HepG2 (cell line): ENCODE results near the gene USP35. TPM values are rescaled to one million over a fixed set of nuclear protein-coding genes. Genes with fewer than 3 reads are reported as not detected.
A peak's percentile ranks its signal among the peaks of the same experiment; 100 is the strongest.

Source experiments
- ARHGAP35 ChIP-seq: sonication (generic); formaldehyde crosslinking; IDR thresholded peaks from 2 replicates; pipeline ENCODE4 v1.9.0; 2022; ENCODE audit warnings: mild to moderate bottlenecking, inconsistent platforms, moderate library complexity, missing genetic modification reagents, borderline replicate concordance
- ETV5 ChIP-seq: IDR thresholded peaks from 2 replicates; pipeline ENCODE4 v1.6.1; 2018; ENCODE audit warnings: missing biosample characterization, missing genetic modification reagents, inconsistent platforms, borderline replicate concordance
- GPBP1L1 ChIP-seq: sonication (generic); formaldehyde crosslinking; IDR thresholded peaks from 2 replicates; pipeline ENCODE4 v1.5.0; 2020; ENCODE audit warnings: mild to moderate bottlenecking, missing genetic modification reagents
- HDAC2 ChIP-seq: sonication (generic); formaldehyde crosslinking; IDR thresholded peaks from 2 replicates; pipeline ENCODE4 v1.4.0; 2020; ENCODE audit warnings: missing genetic modification reagents
- HINFP ChIP-seq: sonication (generic); formaldehyde crosslinking; IDR thresholded peaks from 2 replicates; pipeline ENCODE4 v1.4.0; 2020; ENCODE audit warnings: low read depth, mild to moderate bottlenecking, missing genetic modification reagents
- HNRNPK ChIP-seq: fragments of 200-400 bp; formaldehyde crosslinking; IDR thresholded peaks from 2 replicates; pipeline ENCODE4 v1.6.1; 2018; ENCODE audit warnings: low read length, low read depth, moderate library complexity, mild to moderate bottlenecking; ENCODE audit not compliant: poor library complexity, severe bottlenecking
- HNRNPLL ChIP-seq: fragments of 200-400 bp; formaldehyde crosslinking; IDR thresholded peaks from 2 replicates; pipeline ENCODE4 v1.6.1; 2017; ENCODE audit warnings: mild to moderate bottlenecking, low read depth, low read length; ENCODE audit not compliant: poor library complexity, severe bottlenecking
- MXD3 ChIP-seq: IDR thresholded peaks from 2 replicates; pipeline ENCODE4 v1.6.1; 2016; ENCODE audit warnings: mild to moderate bottlenecking, missing biosample characterization, missing genetic modification reagents
- NFE2L1 ChIP-seq: sonication (generic); formaldehyde crosslinking; IDR thresholded peaks from 2 replicates; pipeline ENCODE4 v1.4.0; 2020; ENCODE audit warnings: missing genetic modification reagents, mild to moderate bottlenecking, borderline replicate concordance
- PBX2 ChIP-seq: IDR thresholded peaks from 2 replicates; pipeline ENCODE4 v1.6.1; 2016; ENCODE audit warnings: control low read depth
- PCBP2 ChIP-seq: fragments of 200-400 bp; formaldehyde crosslinking; optimal IDR thresholded peaks from 2 replicates; pipeline ENCODE3; 2018; ENCODE audit warnings: low read length, low read depth; ENCODE audit not compliant: poor library complexity, severe bottlenecking
- SP4 ChIP-seq: sonication (generic); formaldehyde crosslinking; IDR thresholded peaks from 2 replicates; pipeline ENCODE4 v1.8.1; 2023; ENCODE audit warnings: mild to moderate bottlenecking, missing genetic modification reagents
- ZBTB3 ChIP-seq: sonication (generic); formaldehyde crosslinking; IDR thresholded peaks from 2 replicates; pipeline ENCODE4 v1.4.0; 2020; ENCODE audit warnings: low read depth, mild to moderate bottlenecking, moderate library complexity, missing genetic modification reagents, borderline replicate concordance
- ZFP41 ChIP-seq: sonication (generic); formaldehyde crosslinking; IDR thresholded peaks from 2 replicates; pipeline ENCODE4 v1.4.0; 2020; ENCODE audit warnings: mild to moderate bottlenecking, missing genetic modification reagents, borderline replicate concordance
- ZNF317 ChIP-seq: sonication (generic); formaldehyde crosslinking; IDR thresholded peaks from 2 replicates; pipeline ENCODE4 v1.5.0; 2020; ENCODE audit warnings: mild to moderate bottlenecking, missing genetic modification reagents
- ZNF510 ChIP-seq: sonication (generic); formaldehyde crosslinking; IDR thresholded peaks from 2 replicates; pipeline ENCODE4 v1.4.0; 2020; ENCODE audit warnings: low read depth, mild to moderate bottlenecking, missing genetic modification reagents
- ZNF543 ChIP-seq: sonication (generic); formaldehyde crosslinking; IDR thresholded peaks from 2 replicates; pipeline ENCODE4 v1.4.0; 2020; ENCODE audit warnings: mild to moderate bottlenecking, missing genetic modification reagents
- ZNF564 ChIP-seq: sonication (generic); formaldehyde crosslinking; IDR thresholded peaks from 2 replicates; pipeline ENCODE4 v1.8.1; 2023; ENCODE audit warnings: mild to moderate bottlenecking, missing genetic modification reagents
- ZNF580 ChIP-seq: IDR thresholded peaks from 2 replicates; pipeline ENCODE4 v1.6.1; 2016; ENCODE audit warnings: low read depth, borderline replicate concordance
- ZNF781 ChIP-seq: sonication (generic); formaldehyde crosslinking; IDR thresholded peaks from 2 replicates; pipeline ENCODE4 v1.5.1; 2020; ENCODE audit warnings: borderline replicate concordance, mild to moderate bottlenecking, missing genetic modification reagents; ENCODE audit errors: not compliant biosample characterization
- ZNF891 ChIP-seq: sonication (generic); formaldehyde crosslinking; IDR thresholded peaks from 2 replicates; pipeline ENCODE4 v1.5.0; 2020; ENCODE audit warnings: mild to moderate bottlenecking, missing genetic modification reagents
- ZSCAN29 ChIP-seq: sonication (generic); formaldehyde crosslinking; conservative IDR thresholded peaks from 2 replicates; pipeline ENCODE4 v1.4.0; 2020; ENCODE audit warnings: mild to moderate bottlenecking, missing genetic modification reagents
- ZZZ3 ChIP-seq: sonication (generic); formaldehyde crosslinking; IDR thresholded peaks from 2 replicates; pipeline ENCODE4 v1.4.0; 2020; ENCODE audit warnings: missing genetic modification reagents, mild to moderate bottlenecking, borderline replicate concordance
- polyA plus RNA-seq, 8 experiments: library from polyadenylated mRNA; depleted of rRNA in 3 of 8; stranded (reverse) in 7 of 8; unstranded in 1 of 8; fragments of >200 nt; fragmentation: Illumina TruSeq in 4 of 8; extraction: Trizol in 4 of 8; gene quantifications; 2 replicates each; pipeline versions ENCODE4 v1.2.1 to v1.2.3, GENCODE V29; 2011 to 2016; ENCODE audit warnings: low read depth in 4 of 8, missing spikeins in 1 of 8, mixed read lengths in 1 of 8; ENCODE audit not compliant: insufficient read depth in 1 of 8
- total RNA-seq, 5 experiments: library from RNA; depleted of rRNA; stranded (reverse); fragments of >200 nt; fragmentation: Illumina TruSeq; extraction: Trizol; gene quantifications; 2 replicates each; pipeline ENCODE4 v1.2.3, GENCODE V29; 2016; ENCODE audit warnings: low read depth in 1 of 5

Gene USP35
- total and polyA plus RNA-seq, 2 of the 13 experiments (the other 11 are each of a cell fraction or from before 2014, with no cell fraction given): 4.6 to 7.7 TPM

- no peak; the same call in none of the 2 replicates for TF ChIP-seq HINFP (CRISPR knock-in tag)
- TF ChIP-seq ZZZ3 (CRISPR knock-in tag): peak; percentile 69
- peak; percentile 81; the same call in 1 of the 2 replicates for TF ChIP-seq ARHGAP35 (CRISPR knock-in tag)
- TF ChIP-seq HNRNPK: peak; percentile 79
- peak; percentile 75; the same call in 1 of the 2 replicates for TF ChIP-seq ZNF543 (CRISPR knock-in tag)
- TF ChIP-seq ZNF317: peak; percentile 66
- no peak for TF ChIP-seq ZFP41
- TF ChIP-seq ETV5: peak; percentile 60; the same call in 1 of the 2 replicates
- peak; percentile 97 for TF ChIP-seq SP4 (CRISPR knock-in tag)
- TF ChIP-seq GPBP1L1: no peak
- TF ChIP-seq HNRNPLL: peak; percentile 90
- peak; percentile 88 for TF ChIP-seq HDAC2 (CRISPR knock-in tag)
- no peak for TF ChIP-seq PCBP2
- TF ChIP-seq ZNF891 (CRISPR knock-in tag): peak; percentile 50; the same call in 1 of the 2 replicates
- peak; percentile 92; the same call in 1 of the 2 replicates for TF ChIP-seq ZNF580
- 0 out of 2 replicates have a peak, but pooled peaks have one; percentile 2 for TF ChIP-seq PBX2
- peak; percentile 64 for TF ChIP-seq MXD3 (CRISPR knock-in tag)
- TF ChIP-seq ZBTB3 (CRISPR knock-in tag): 0 out of 2 replicates have a peak, but pooled peaks have one; percentile 68
- peak; percentile 66; the same call in 1 of the 2 replicates for TF ChIP-seq ZNF564
- TF ChIP-seq ZNF781 (CRISPR knock-in tag): peak; percentile 65
- TF ChIP-seq NFE2L1 (CRISPR knock-in tag): no peak
- TF ChIP-seq ZSCAN29 (CRISPR knock-in tag): peak; percentile 90
- peak; percentile 82; the same call in 1 of the 2 replicates for TF ChIP-seq ZNF510 (CRISPR knock-in tag)
These were observed at the start of gene USP35, which contains the start of gene KCTD21 (continued) for GRCh38 chr11:78188286-78189173.
